HEK293T (cell line): Measurements from ENCODE around the gene BRPF1.

Source experiments
- BHLHE40 ChIP-seq: fragments of 450-650 bp; IDR thresholded peaks from 2 replicates; pipeline ENCODE4 v1.6.1; 2016; ENCODE audit warnings: mild to moderate bottlenecking, moderate library complexity, borderline replicate concordance
- ELF4 ChIP-seq: fragments of 450-650 bp; IDR thresholded peaks from 2 replicates; pipeline ENCODE4 v1.6.1; 2017; ENCODE audit warnings: antibody characterized with exemption
- FOXK2 ChIP-seq: fragments of 450-650 bp; IDR thresholded peaks from 2 replicates; pipeline ENCODE4 v1.6.1; 2016; ENCODE audit warnings: mild to moderate bottlenecking
- FOXM1 ChIP-seq: fragments of 450-650 bp; IDR thresholded peaks from 2 replicates; pipeline ENCODE4 v1.6.1; 2017; ENCODE audit warnings: mild to moderate bottlenecking, borderline replicate concordance
- HDGF ChIP-seq: fragments of 450-650 bp; IDR thresholded peaks from 2 replicates; pipeline ENCODE4 v1.6.1; 2017; ENCODE audit warnings: antibody characterized with exemption, borderline replicate concordance
- L3MBTL2 ChIP-seq: fragments of 450-650 bp; conservative IDR thresholded peaks from 2 replicates; pipeline ENCODE4 v1.6.1; 2016; ENCODE audit warnings: mild to moderate bottlenecking
- LEF1 ChIP-seq: fragments of 450-650 bp; IDR thresholded peaks from 2 replicates; pipeline ENCODE4 v1.6.1; 2017; ENCODE audit warnings: mild to moderate bottlenecking, borderline replicate concordance
- NFRKB ChIP-seq: fragments of 450-650 bp; IDR thresholded peaks from 2 replicates; pipeline ENCODE4 v1.6.1; 2016; ENCODE audit warnings: mild to moderate bottlenecking, moderate library complexity
- SP1 ChIP-seq: fragments of 450-650 bp; IDR thresholded peaks from 2 replicates; pipeline ENCODE4 v1.6.1; 2017
- SUZ12 ChIP-seq: fragments of 450-650 bp; IDR thresholded peaks from 2 replicates; pipeline ENCODE4 v1.6.1; 2016; ENCODE audit warnings: mild to moderate bottlenecking
- TARDBP ChIP-seq: fragments of 450-650 bp; IDR thresholded peaks from 2 replicates; pipeline ENCODE4 v1.6.1; 2016
- ZNF384 ChIP-seq: fragments of 450-650 bp; IDR thresholded peaks from 2 replicates; pipeline ENCODE4 v1.6.1; 2016

GRCh38 chr3:9696480-9697220 is 34.9 kb upstream of the BRPF1 start:
- TF ChIP-seq ZNF384 (no peak), SP1 (no peak), ELF4 (no peak), L3MBTL2 (no peak), FOXM1 (no peak), HDGF (no peak), SUZ12 (no peak), BHLHE40 (no peak), TARDBP (no peak), NFRKB (no peak), LEF1 (no peak), FOXK2 (no peak)
